ENCODE data around the gene RIPK4.

The RIPK4 gene

GRCh38 chr21:41803316-41803715 lies 36.5 kb upstream of the RIPK4 start:
- no peak for DNase-seq (ENCODE audit: low spot score in 2 of 2)
- Mint-ChIP-seq H3K4me1 (peaks cover 12% of the 10 kb centered on the region), H3K4me3 (no peak overlapping the region), H3K9me3 (peaks cover 13% of the 10 kb centered on the region), H3K27ac (ENCODE audit: low read depth) (no peak overlapping the region), H3K27me3 (no peaks in the 10 kb centered on the region), H3K36me3 (ENCODE audit: insufficient read depth) (peaks cover 31% of the 10 kb centered on the region)
- ATAC-seq (replicated peaks; ENCODE audit: extremely low read depth, poor library complexity, severe bottlenecking) = no peak

GRCh38 chr21:41802684-41803083 lies 35.8 kb upstream of the RIPK4 start:
- H3K27ac Mint-ChIP-seq (ENCODE audit: low read depth) = no peak overlapping the region
- no peaks in the 10 kb centered on the region for H3K27me3 Mint-ChIP-seq
- no peak overlapping the region for H3K4me3 Mint-ChIP-seq
- no peak for ATAC-seq (replicated peaks; ENCODE audit: extremely low read depth, poor library complexity, severe bottlenecking)
- DNase-seq (ENCODE audit: low spot score in 2 of 2) = no peak
- H3K9me3 Mint-ChIP-seq = peaks cover 13% of the 10 kb centered on the region
- peaks cover 12% of the 10 kb centered on the region for H3K4me1 Mint-ChIP-seq
- peaks cover 32% of the 10 kb centered on the region for H3K36me3 Mint-ChIP-seq (ENCODE audit: insufficient read depth)

- Mint-ChIP-seq H3K27me3 (no peaks in the 10 kb centered on the region), H3K36me3 (ENCODE audit: insufficient read depth) (peaks cover 32% of the 10 kb centered on the region), H3K4me3 (no peak overlapping the region), H3K9me3 (peaks cover 13% of the 10 kb centered on the region), H3K27ac (ENCODE audit: low read depth) (no peak overlapping the region), H3K4me1 (peaks cover 11% of the 10 kb centered on the region)
- ATAC-seq (replicated peaks; ENCODE audit: extremely low read depth, poor library complexity, severe bottlenecking) (no peak), DNase-seq (ENCODE audit: low spot score in 2 of 2) (no peak)
These were observed 35.3 kb upstream of the RIPK4 start for GRCh38 chr21:41802198-41802584.

GRCh38 chr21:41801321-41802197 lies 34.7 kb upstream of the RIPK4 start:
- Mint-ChIP-seq H3K27me3 (no peaks in the 10 kb centered on the region), H3K9me3 (peaks cover 7% of the 10 kb centered on the region), H3K4me1 (peaks cover 6% of the 10 kb centered on the region), H3K4me3 (no peak overlapping the region), H3K36me3 (ENCODE audit: insufficient read depth) (peaks cover 32% of the 10 kb centered on the region), H3K27ac (ENCODE audit: low read depth) (no peak overlapping the region)
- no peak for DNase-seq (ENCODE audit: low spot score in 2 of 2)
- no peak for ATAC-seq (replicated peaks; ENCODE audit: extremely low read depth, poor library complexity, severe bottlenecking)

GRCh38 chr21:41800425-41801320 lies 33.8 kb upstream of the RIPK4 start:
- Mint-ChIP-seq H3K4me3 (no peak overlapping the region), H3K27me3 (no peaks in the 10 kb centered on the region), H3K27ac (ENCODE audit: low read depth) (no peak overlapping the region), H3K36me3 (ENCODE audit: insufficient read depth) (peaks cover 32% of the 10 kb centered on the region), H3K4me1 (peaks cover 3% of the 10 kb centered on the region), H3K9me3 (peaks cover 2% of the 10 kb centered on the region)
- DNase-seq (ENCODE audit: low spot score in 2 of 2) (no peak), ATAC-seq (replicated peaks; ENCODE audit: extremely low read depth, poor library complexity, severe bottlenecking) (no peak)

GRCh38 chr21:41799763-41800162 lies 32.9 kb upstream of the RIPK4 start:
- no peak overlapping the region for H3K4me3 Mint-ChIP-seq
- no peak for DNase-seq (ENCODE audit: low spot score in 2 of 2)
- no peaks in the 10 kb centered on the region for H3K4me1 Mint-ChIP-seq
- no peak overlapping the region for H3K27ac Mint-ChIP-seq (ENCODE audit: low read depth)
- ATAC-seq (replicated peaks; ENCODE audit: extremely low read depth, poor library complexity, severe bottlenecking) = no peak
- no peaks in the 10 kb centered on the region for H3K9me3 Mint-ChIP-seq
- H3K36me3 Mint-ChIP-seq (ENCODE audit: insufficient read depth) = peaks cover 30% of the 10 kb centered on the region
- H3K27me3 Mint-ChIP-seq = peaks cover 4% of the 10 kb centered on the region

- Mint-ChIP-seq H3K27me3 (peaks cover 18% of the 10 kb centered on the region), H3K4me1 (no peaks in the 10 kb centered on the region), H3K27ac (ENCODE audit: low read depth) (no peak overlapping the region), H3K36me3 (ENCODE audit: insufficient read depth) (peaks cover 27% of the 10 kb centered on the region), H3K9me3 (no peaks in the 10 kb centered on the region), H3K4me3 (no peak overlapping the region)
- DNase-seq (ENCODE audit: low spot score in 2 of 2) (no peak), ATAC-seq (replicated peaks; ENCODE audit: extremely low read depth, poor library complexity, severe bottlenecking) (no peak)
These were observed 31.5 kb upstream of the RIPK4 start for GRCh38 chr21:41798326-41798725.

GRCh38 chr21:41796476-41797080 lies 29.7 kb upstream of the RIPK4 start:
- no peak for ATAC-seq (replicated peaks; ENCODE audit: extremely low read depth, poor library complexity, severe bottlenecking)
- Mint-ChIP-seq H3K4me1 (no peaks in the 10 kb centered on the region), H3K9me3 (no peaks in the 10 kb centered on the region), H3K36me3 (ENCODE audit: insufficient read depth) (peaks cover 18% of the 10 kb centered on the region), H3K4me3 (no peak overlapping the region), H3K27me3 (peaks cover 27% of the 10 kb centered on the region), H3K27ac (ENCODE audit: low read depth) (no peak overlapping the region)
- DNase-seq (ENCODE audit: low spot score in 2 of 2) = no peak

- Mint-ChIP-seq H3K36me3 (ENCODE audit: insufficient read depth) (peaks cover 15% of the 10 kb centered on the region), H3K4me1 (no peaks in the 10 kb centered on the region), H3K9me3 (no peaks in the 10 kb centered on the region), H3K27me3 (peaks cover 35% of the 10 kb centered on the region), H3K4me3 (no peak overlapping the region), H3K27ac (ENCODE audit: low read depth) (no peak overlapping the region)
- DNase-seq (ENCODE audit: low spot score in 2 of 2) = no peak
- no peak for ATAC-seq (replicated peaks; ENCODE audit: extremely low read depth, poor library complexity, severe bottlenecking)
These were observed 28.9 kb upstream of the RIPK4 start for GRCh38 chr21:41795726-41796125.

GRCh38 chr21:41794600-41794999 lies 27.7 kb upstream of the RIPK4 start:
- DNase-seq (ENCODE audit: low spot score in 2 of 2) (no peak), ATAC-seq (replicated peaks; ENCODE audit: extremely low read depth, poor library complexity, severe bottlenecking) (no peak)
- Mint-ChIP-seq H3K27me3 (peaks cover 43% of the 10 kb centered on the region), H3K36me3 (ENCODE audit: insufficient read depth) (peaks cover 6% of the 10 kb centered on the region), H3K9me3 (no peaks in the 10 kb centered on the region), H3K4me3 (no peak overlapping the region), H3K4me1 (no peaks in the 10 kb centered on the region), H3K27ac (ENCODE audit: low read depth) (no peak overlapping the region)

GRCh38 chr21:41792711-41793110 lies 25.9 kb upstream of the RIPK4 start:
- Mint-ChIP-seq H3K4me3 (no peak overlapping the region), H3K27ac (ENCODE audit: low read depth) (no peak overlapping the region), H3K27me3 (peaks cover 58% of the 10 kb centered on the region), H3K36me3 (ENCODE audit: insufficient read depth) (no peaks in the 10 kb centered on the region), H3K4me1 (no peaks in the 10 kb centered on the region), H3K9me3 (no peaks in the 10 kb centered on the region)
- ATAC-seq (replicated peaks; ENCODE audit: extremely low read depth, poor library complexity, severe bottlenecking) (no peak), DNase-seq (ENCODE audit: low spot score in 2 of 2) (no peak)

- no peak for DNase-seq (ENCODE audit: low spot score in 2 of 2)
- Mint-ChIP-seq H3K27ac (ENCODE audit: low read depth) (no peak overlapping the region), H3K4me3 (no peak overlapping the region), H3K36me3 (ENCODE audit: insufficient read depth) (peaks cover 1% of the 10 kb centered on the region), H3K9me3 (no peaks in the 10 kb centered on the region), H3K4me1 (no peaks in the 10 kb centered on the region), H3K27me3 (peaks cover 66% of the 10 kb centered on the region)
- no peak for ATAC-seq (replicated peaks; ENCODE audit: extremely low read depth, poor library complexity, severe bottlenecking)
These were observed 19.7 kb upstream of the RIPK4 start for GRCh38 chr21:41786509-41786987.
